DMS153 treated with DMSO at 0.1 percent for 48 hours (cell line): Measurements from ENCODE around the gene CAPSL.
"Not testable (repeated sequence)": the region's sequence is repeated elsewhere in the genome, so short reads cannot be mapped to it uniquely, and the experiment has no call there.

Experiments
- DNase-seq: peaks from one replicate; lab custom pipeline; 2025; ENCODE audit not compliant: unreplicated experiment; lab: John Stamatoyannopoulos, UW

CAPSL gene

GRCh38 chr5:35877655-35878054 is 60.8 kb downstream of the CAPSL start:
- DNase-seq, result no peak

- no peak for DNase-seq
Measured at GRCh38 chr5:35876922-35877321, 61.5 kb downstream of the CAPSL start.

GRCh38 chr5:35876454-35876853 is 62.0 kb downstream of the CAPSL start:
- no peak for DNase-seq

GRCh38 chr5:35870605-35871004 is 67.8 kb downstream of the CAPSL start:
- DNase-seq, result no peak

- DNase-seq, result no peak
Measured at GRCh38 chr5:35869685-35870277, 68.6 kb downstream of the CAPSL start.

- DNase-seq, result no peak
Measured at GRCh38 chr5:35867998-35868397, 70.4 kb downstream of the CAPSL start.

GRCh38 chr5:35863159-35863558 is 75.3 kb downstream of the CAPSL start:
- DNase-seq, result no peak

- DNase-seq, result no peak
Measured at GRCh38 chr5:35862126-35862525, 76.3 kb downstream of the CAPSL start.

GRCh38 chr5:35861718-35862117 is 76.7 kb downstream of the CAPSL start:
- DNase-seq, result no peak

- no peak for DNase-seq
Measured at GRCh38 chr5:35860686-35861085, 77.7 kb downstream of the CAPSL start.

GRCh38 chr5:35859101-35859661 is 79.2 kb downstream of the CAPSL start:
- peak; percentile 24 for DNase-seq

- DNase-seq, result no peak
Measured at GRCh38 chr5:35857606-35858205, 80.7 kb downstream of the CAPSL start.

GRCh38 chr5:35856765-35857351 is 81.6 kb downstream of the CAPSL start, which contains the start of gene IL7R:
IL7R (plus strand) TSS chr5:35856891; CDS start chr5:35856978, 87 bp downstream.
- DNase-seq, result no peak

- DNase-seq, result not testable (repeated sequence)
Measured at GRCh38 chr5:35856186-35856764, 82.1 kb downstream of the CAPSL start.

- no peak for DNase-seq
Measured at GRCh38 chr5:35855187-35855586, 83.2 kb downstream of the CAPSL start.
